CD8-positive, alpha-beta memory T cell (primary cell): ENCODE measurements around the gene FKBP1C. TPM values are rescaled to one million over a fixed set of nuclear protein-coding genes. Genes with fewer than 3 reads are reported as not detected.
"Not testable (repeated sequence)": the region's sequence is repeated elsewhere in the genome, so short reads cannot be mapped to it uniquely, and the experiment has no call there.

Source experiments
- CTCF ChIA-PET: fragments of 350-600 bp; sonication (Branson Sonifier 250); formaldehyde crosslinking; loops from one replicate; lab custom pipeline; 2021; ENCODE audit warnings: antibody characterized with exemption; lab: Charles Lee
- POLR2A ChIA-PET: fragments of 350-600 bp; sonication (Branson Sonifier 250); formaldehyde crosslinking; loops from one replicate; lab custom pipeline; 2021; ENCODE audit warnings: antibody characterized with exemption; lab: Charles Lee
- DNase-seq, 5 donors: peaks; one replicate each; pipeline versions ENCODE4 v3.0.0 to v3.0.0-alpha.2; 2020 to 2022; ENCODE audit warnings: mixed read lengths in 1 of 5
- H3K27ac ChIP-seq: one replicate; pipeline ENCODE4 v1.7.0; 2013; ENCODE audit warnings: low read depth, mild to moderate bottlenecking, low read length, moderate library complexity
- H3K27me3 ChIP-seq: 2 replicates; pipeline ENCODE4 v1.7.0; 2013; ENCODE audit warnings: low read length, mild to moderate bottlenecking; ENCODE audit not compliant: insufficient read depth, poor library complexity, severe bottlenecking
- H3K36me3 ChIP-seq: 2 replicates; pipeline ENCODE4 v1.7.0; 2013; ENCODE audit warnings: mild to moderate bottlenecking, low read length, moderate library complexity; ENCODE audit not compliant: insufficient read depth
- H3K4me1 ChIP-seq: 2 replicates; pipeline ENCODE4 v1.7.0; 2013; ENCODE audit warnings: mild to moderate bottlenecking, low read length, moderate library complexity; ENCODE audit not compliant: insufficient read depth
- H3K4me3 ChIP-seq: 2 replicates; pipeline ENCODE4 v1.7.0; 2013; ENCODE audit warnings: mild to moderate bottlenecking, low read length
- H3K9me3 ChIP-seq: 2 replicates; pipeline ENCODE4 v1.7.0; 2013; ENCODE audit warnings: mild to moderate bottlenecking, low read length
- H3K27ac Mint-ChIP-seq, 8 donors: one replicate each; pipeline ENCODE4 v1.8.0; 2020 to 2021; ENCODE audit warnings: mixed read lengths in 8 of 8, mild to moderate bottlenecking in 6 of 8, inconsistent platforms in 3 of 8, moderate library complexity in 3 of 8
- H3K27me3 Mint-ChIP-seq, 2 donors: one replicate each; pipeline ENCODE4 v1.8.0; 2020 to 2021; ENCODE audit warnings: mixed read lengths in 2 of 2, mild to moderate bottlenecking in 1 of 2, moderate library complexity in 1 of 2
- H3K36me3 Mint-ChIP-seq, 3 donors: one replicate each; pipeline ENCODE4 v1.8.0; 2020 to 2021; ENCODE audit warnings: mixed read lengths in 3 of 3, inconsistent platforms in 1 of 3, mild to moderate bottlenecking in 1 of 3
- H3K4me1 Mint-ChIP-seq, 3 donors: one replicate each; pipeline ENCODE4 v1.8.0; 2020 to 2021; ENCODE audit warnings: mixed read lengths in 3 of 3, inconsistent platforms in 1 of 3, mild to moderate bottlenecking in 1 of 3
- H3K4me3 Mint-ChIP-seq, 7 donors: one replicate each; pipeline ENCODE4 v1.8.0; 2020 to 2021; ENCODE audit warnings: mixed read lengths in 7 of 7, mild to moderate bottlenecking in 6 of 7, moderate library complexity in 4 of 7, inconsistent platforms in 2 of 7
- H3K9me3 Mint-ChIP-seq, 5 donors: one replicate each; pipeline ENCODE4 v1.8.0; 2020 to 2022; ENCODE audit warnings: mixed read lengths in 5 of 5, mild to moderate bottlenecking in 3 of 5, moderate library complexity in 2 of 5, inconsistent platforms in 1 of 5
- polyA plus RNA-seq: library from polyadenylated mRNA; unstranded; fragments of 300-500 nt; fragmentation: Illumina TruSeq; gene quantifications from one replicate; pipeline ENCODE4 v1.2.3, GENCODE V29; 2021
- total RNA-seq, 2 experiments: library from RNA; stranded (reverse); gene quantifications; one replicate each; pipeline ENCODE4 v1.2.3, GENCODE V29; 2021

FKBP1C gene
- total and polyA plus RNA-seq, 3 experiments from 2014 or later, result 0.84 to 1.5 TPM; not detected in 1

DNA sequence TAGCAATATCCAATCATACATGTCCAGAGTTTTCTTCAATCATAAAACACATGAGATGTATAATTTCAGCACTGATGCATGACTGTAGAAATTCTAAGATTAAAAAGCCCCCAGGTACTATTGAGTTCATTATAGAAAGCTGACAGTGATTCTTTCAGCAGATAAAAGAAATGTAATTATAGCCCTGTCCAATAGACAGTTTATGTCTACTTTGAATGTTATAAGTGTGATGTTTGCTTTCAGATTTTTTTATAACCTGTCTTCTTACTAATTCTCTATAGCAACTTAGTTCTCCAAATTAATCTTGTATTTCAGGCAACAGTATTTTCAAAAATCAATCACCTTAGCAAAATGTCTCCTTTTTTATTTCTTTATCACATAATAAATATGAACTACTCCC lies 13.5 kb upstream of the FKBP1C start:
- H3K27ac ChIP-seq, result no peak overlapping the region
- no peak for DNase-seq
- Mint-ChIP-seq H3K36me3 (no peaks in the 10 kb centered on the region), H3K27ac (no peak overlapping the region), H3K4me1 (no peaks in the 10 kb centered on the region), H3K4me3 (no peak overlapping the region), H3K9me3 (peaks cover 4 to 20% (median 7%) of the 10 kb centered on the region in 5 donors), H3K27me3 (no peaks in the 10 kb centered on the region)
- H3K4me1 ChIP-seq, result no peaks in the 10 kb centered on the region
- CTCF ChIA-PET, result no interaction called here
- H3K9me3 ChIP-seq, result no peaks in the 10 kb centered on the region
- no peaks in the 10 kb centered on the region for H3K27me3 ChIP-seq
- no peak overlapping the region for H3K4me3 ChIP-seq
- no peaks in the 10 kb centered on the region for H3K36me3 ChIP-seq
- POLR2A ChIA-PET, result no interaction called here

- H3K27me3 Mint-ChIP-seq, result peaks cover 0 to 1% of the 10 kb centered on the region in 2 donors
- ChIA-PET CTCF (no interaction called here), POLR2A (no interaction called here)
- no peaks in the 10 kb centered on the region for H3K27me3 ChIP-seq
- no peaks in the 10 kb centered on the region for H3K36me3 Mint-ChIP-seq
- H3K9me3 ChIP-seq, result no peaks in the 10 kb centered on the region
- H3K4me3 ChIP-seq, result no peak overlapping the region
- peak overlapping the region in 1 of 7 donors; percentile 4 for H3K4me3 Mint-ChIP-seq
- no peaks in the 10 kb centered on the region for H3K36me3 ChIP-seq
- H3K9me3 Mint-ChIP-seq, result peaks cover 11 to 19% (median 12%) of the 10 kb centered on the region in 5 donors
- H3K4me1 ChIP-seq, result no peaks in the 10 kb centered on the region
- no peak overlapping the region for H3K27ac Mint-ChIP-seq
- H3K4me1 Mint-ChIP-seq, result no peaks in the 10 kb centered on the region
- H3K27ac ChIP-seq, result no peak overlapping the region
- no peak for DNase-seq
Observed at GRCh38 chr6:63213325-63213724, 2.1 kb downstream of the FKBP1C start.

DNA sequence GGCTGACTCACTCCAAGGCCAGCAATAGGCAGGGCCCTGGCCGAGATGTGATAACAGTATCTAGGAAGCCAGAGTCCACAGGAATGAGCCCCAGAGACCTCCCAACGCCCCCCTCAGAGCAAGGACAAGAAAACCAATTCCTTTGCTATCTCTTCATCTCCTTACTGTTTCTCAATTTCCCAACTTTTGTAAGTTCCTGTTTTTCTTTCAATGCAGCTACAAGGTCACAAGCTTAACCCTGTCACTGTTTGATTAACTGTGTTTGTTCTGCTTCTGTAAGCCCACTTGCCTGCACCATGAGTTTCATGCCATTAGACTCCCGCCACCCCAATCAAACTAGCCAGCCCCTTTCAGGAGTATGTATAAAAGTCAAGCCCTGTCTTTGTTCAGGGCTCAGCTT lies 3.5 kb downstream of the FKBP1C start:
- ChIA-PET CTCF (no interaction called here), POLR2A (no interaction called here)
- DNase-seq, result no peak
- H3K27me3 Mint-ChIP-seq, result peaks cover 0 to 1% of the 10 kb centered on the region in 2 donors
- Histone ChIP-seq H3K36me3 (no peaks in the 10 kb centered on the region), H3K27ac (no peak overlapping the region), H3K9me3 (no peaks in the 10 kb centered on the region), H3K4me3 (no peak overlapping the region), H3K27me3 (no peaks in the 10 kb centered on the region), H3K4me1 (no peaks in the 10 kb centered on the region)
- H3K4me3 Mint-ChIP-seq, result no peak overlapping the region
- peaks cover 11 to 18% (median 12%) of the 10 kb centered on the region in 5 donors for H3K9me3 Mint-ChIP-seq
- no peak overlapping the region for H3K27ac Mint-ChIP-seq
- H3K36me3 Mint-ChIP-seq, result no peaks in the 10 kb centered on the region
- H3K4me1 Mint-ChIP-seq, result no peaks in the 10 kb centered on the region

GRCh38 chr6:63224179-63224578 lies 12.9 kb downstream of the FKBP1C start:
- Mint-ChIP-seq H3K27ac (no peak overlapping the region), H3K4me1 (no peaks in the 10 kb centered on the region), H3K27me3 (no peaks in the 10 kb centered on the region), H3K4me3 (no peak overlapping the region), H3K9me3 (peaks cover 0 to 11% (median 6%) of the 10 kb centered on the region in 5 donors), H3K36me3 (no peaks in the 10 kb centered on the region)
- ChIA-PET CTCF (no interaction called here), POLR2A (no interaction called here)
- no peak for DNase-seq
- H3K4me3 ChIP-seq, result no peak overlapping the region
- no peaks in the 10 kb centered on the region for H3K9me3 ChIP-seq
- no peak overlapping the region for H3K27ac ChIP-seq
- no peaks in the 10 kb centered on the region for H3K36me3 ChIP-seq
- no peaks in the 10 kb centered on the region for H3K27me3 ChIP-seq
- H3K4me1 ChIP-seq, result no peaks in the 10 kb centered on the region

DNA sequence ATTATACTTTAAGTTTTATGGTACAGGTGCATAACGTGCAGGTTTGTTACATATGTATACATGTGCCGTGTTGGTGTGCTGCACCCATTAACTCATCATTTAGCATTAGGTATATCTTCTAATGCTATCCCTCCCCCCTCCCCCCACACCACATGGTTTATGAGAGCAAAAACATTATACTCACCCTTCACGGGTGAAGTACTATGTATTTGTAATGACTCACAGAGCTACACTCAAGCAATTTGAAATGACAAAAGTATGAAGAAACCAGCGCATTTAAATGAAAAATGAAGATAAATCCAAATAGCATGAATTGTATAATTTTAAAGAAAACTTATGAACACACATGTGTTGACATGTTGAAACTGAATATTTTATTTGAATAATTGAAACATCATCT lies 14.7 kb downstream of the FKBP1C start:
- CTCF ChIA-PET, DNase-seq, POLR2A ChIA-PET: not testable (repeated sequence)

GRCh38 chr6:63227928-63228894 lies 16.9 kb downstream of the FKBP1C start:
- DNase-seq, H3K27me3 ChIP-seq, H3K4me3 ChIP-seq, H3K9me3 ChIP-seq, POLR2A ChIA-PET, H3K4me1 Mint-ChIP-seq, H3K4me1 ChIP-seq, H3K36me3 ChIP-seq, H3K27me3 Mint-ChIP-seq, H3K4me3 Mint-ChIP-seq, CTCF ChIA-PET, H3K36me3 Mint-ChIP-seq, H3K27ac ChIP-seq: not testable (repeated sequence)
- Mint-ChIP-seq H3K9me3 (peaks cover 3 to 11% (median 9%) of the 10 kb centered on the region in 5 donors), H3K27ac (peak overlapping the region in 1 of 8 donors; percentile 54)

More for the DNA sequence above, 14.7 kb downstream of the FKBP1C start:
- not testable (repeated sequence) for H3K4me3 Mint-ChIP-seq, H3K4me3 ChIP-seq, H3K36me3 ChIP-seq, H3K27me3 Mint-ChIP-seq, H3K9me3 ChIP-seq, H3K36me3 Mint-ChIP-seq, H3K4me1 Mint-ChIP-seq, H3K27ac ChIP-seq, H3K27ac Mint-ChIP-seq, H3K27me3 ChIP-seq, H3K4me1 ChIP-seq
- peaks cover 3 to 11% (median 9%) of the 10 kb centered on the region in 5 donors for H3K9me3 Mint-ChIP-seq

DNA sequence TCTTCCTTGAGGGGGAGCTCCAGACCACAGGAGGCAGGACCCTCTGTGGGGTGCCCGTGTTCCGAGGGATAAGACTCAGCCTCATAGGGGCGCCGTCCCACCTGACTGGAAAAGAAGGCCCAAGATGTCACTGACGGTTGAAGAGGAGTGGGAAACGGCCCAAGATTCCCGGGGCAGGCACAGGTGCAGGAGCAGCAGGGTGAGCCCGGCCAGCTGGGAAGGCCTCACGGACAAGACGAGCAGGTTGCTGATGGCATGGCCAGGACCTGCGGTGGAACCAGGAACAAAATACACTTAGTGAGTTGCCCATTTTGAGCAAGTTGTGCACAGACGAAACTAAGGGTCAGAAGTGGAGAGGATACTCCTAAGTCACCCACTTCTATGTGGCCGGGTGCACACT lies 18.8 kb downstream of the FKBP1C start:
- POLR2A ChIA-PET, H3K36me3 ChIP-seq, H3K27ac Mint-ChIP-seq: not testable (repeated sequence)

GRCh38 chr6:63230511-63230910 lies 19.2 kb downstream of the FKBP1C start:
- CTCF ChIA-PET, DNase-seq, H3K4me3 ChIP-seq, H3K4me1 Mint-ChIP-seq, H3K27ac Mint-ChIP-seq, H3K9me3 ChIP-seq, H3K4me1 ChIP-seq, H3K36me3 ChIP-seq, H3K27me3 ChIP-seq, H3K27me3 Mint-ChIP-seq, H3K36me3 Mint-ChIP-seq, H3K27ac ChIP-seq, POLR2A ChIA-PET, H3K4me3 Mint-ChIP-seq: not testable (repeated sequence)
- peaks cover 9 to 17% (median 13%) of the 10 kb centered on the region in 5 donors for H3K9me3 Mint-ChIP-seq

More for the DNA sequence above, 18.8 kb downstream of the FKBP1C start:
- H3K36me3 Mint-ChIP-seq, H3K27me3 Mint-ChIP-seq, H3K4me1 Mint-ChIP-seq, CTCF ChIA-PET, H3K4me3 Mint-ChIP-seq, H3K27me3 ChIP-seq, H3K9me3 ChIP-seq, H3K27ac ChIP-seq, H3K4me3 ChIP-seq, DNase-seq, H3K4me1 ChIP-seq: not testable (repeated sequence)
- peaks cover 7 to 16% (median 11%) of the 10 kb centered on the region in 5 donors for H3K9me3 Mint-ChIP-seq
